H4 (cell line): ENCODE data around the gene ABHD17B. TPM values are rescaled to one million over a fixed set of nuclear protein-coding genes. Genes with fewer than 3 reads are reported as not detected.

Experiments used
- DNase-seq: peaks from one replicate; pipeline ENCODE4 v3.0.0-alpha.2; 2015; ENCODE audit warnings: low spot score
- total RNA-seq: library from RNA; depleted of rRNA; stranded (reverse); fragments of >200 nt; shearing (Covaris generic); gene quantifications from 2 replicates; pipeline ENCODE4 v1.2.3, GENCODE V29; 2014; rRNA removed

The ABHD17B gene
- total RNA-seq, 1 experiment from 2014 or later: 32.3 TPM

DNA sequence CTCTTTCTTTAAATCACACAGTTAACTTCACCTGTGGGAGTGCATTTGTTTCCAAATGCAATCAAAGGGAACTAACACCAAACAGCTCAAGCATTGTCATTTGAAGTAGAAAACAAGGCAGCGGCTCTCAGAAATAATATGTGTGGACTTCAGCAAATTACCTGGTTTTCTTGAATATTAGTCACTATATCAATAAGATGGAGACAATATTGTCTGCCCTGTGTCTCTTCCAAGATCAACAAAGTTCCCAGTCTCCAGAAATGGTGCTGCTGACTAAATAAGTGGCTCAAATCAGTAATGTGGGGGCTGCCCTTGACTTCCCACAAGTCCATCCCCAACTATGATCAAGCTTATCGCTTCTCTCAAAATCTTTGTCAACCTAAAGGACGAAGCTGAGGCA, 89.6 kb downstream of the ABHD17B start:
- no peak for DNase-seq

DNA sequence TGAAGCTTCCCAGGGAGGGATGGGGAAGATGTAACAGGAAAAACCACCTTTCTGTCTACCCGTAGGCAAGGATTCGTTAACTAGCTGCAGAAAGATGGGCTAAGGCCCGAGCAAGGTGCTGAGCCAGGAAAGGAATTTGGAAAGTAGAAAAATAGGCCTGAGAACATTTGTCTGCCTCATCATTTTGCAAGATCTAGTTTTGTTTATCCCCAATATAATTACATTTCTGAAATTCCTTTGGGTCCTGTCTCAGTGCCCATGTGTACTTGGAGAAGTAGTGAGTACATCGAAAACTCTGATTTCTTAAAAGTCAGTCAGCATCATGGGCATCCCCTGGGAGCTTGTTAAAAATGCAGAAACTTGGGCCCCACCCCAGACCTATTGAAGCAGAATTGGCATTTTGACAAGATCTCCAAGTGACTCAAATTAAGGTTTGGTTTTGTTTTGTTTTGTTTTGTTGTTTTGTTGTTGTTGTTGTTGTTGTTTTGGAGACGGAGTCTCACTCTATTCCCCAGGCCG, 90.5 kb downstream of the ABHD17B start:
- DNase-seq: no peak

DNA sequence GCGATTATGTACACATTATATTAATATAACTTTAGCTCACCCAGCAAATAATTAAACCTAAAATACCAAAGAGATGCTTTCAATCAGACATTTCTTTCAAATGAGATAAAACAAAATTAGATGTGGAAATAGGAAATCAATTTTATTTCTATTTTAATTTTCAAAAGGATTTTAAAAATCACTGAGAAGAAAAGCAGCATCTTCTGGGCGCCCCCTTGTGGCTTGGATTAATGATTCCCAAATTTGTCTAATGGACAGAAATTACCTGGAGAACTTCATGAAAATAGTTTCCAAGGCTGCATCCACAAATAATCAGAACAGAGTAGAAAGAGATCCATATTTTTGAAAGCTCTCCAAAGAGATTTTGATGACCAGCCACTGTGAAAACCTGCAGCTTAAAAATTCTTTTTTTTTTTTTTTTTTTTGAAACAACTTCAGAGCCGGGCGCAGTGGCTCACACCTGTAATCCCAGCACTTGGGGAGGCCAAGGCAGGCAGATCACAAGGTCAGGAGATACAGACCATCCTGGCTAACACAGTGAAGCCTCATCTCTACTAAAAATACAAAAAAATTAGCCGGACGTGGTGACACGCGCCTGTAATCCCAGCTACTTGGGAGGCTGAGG, 91.8 kb downstream of the ABHD17B start:
- DNase-seq: no peak

DNA sequence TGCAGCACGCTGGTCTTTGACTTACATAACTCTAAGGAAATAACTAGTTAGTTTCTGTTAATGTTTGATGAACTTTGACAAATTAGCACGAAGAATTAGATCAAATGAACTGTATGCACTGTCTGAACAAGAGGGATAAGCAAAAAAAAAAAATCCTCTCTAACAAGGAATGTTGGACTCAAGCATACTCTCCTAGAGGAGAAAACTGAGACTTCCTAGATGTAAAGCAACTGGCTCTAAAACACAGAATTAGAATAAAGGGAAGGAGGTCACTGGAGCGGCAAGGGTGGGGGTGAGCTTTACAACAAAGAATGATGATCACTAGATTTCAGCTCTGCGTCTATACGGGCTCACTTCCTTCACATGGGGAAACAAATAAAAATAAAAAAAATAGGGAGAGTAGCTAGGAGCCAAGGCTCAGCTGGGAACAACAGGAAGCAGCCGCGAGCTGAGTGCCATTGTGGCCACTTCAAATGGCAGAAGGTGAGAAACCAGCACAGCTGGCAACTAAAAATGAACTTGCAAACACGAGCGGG, 94.0 kb downstream of the ABHD17B start:
- DNase-seq: no peak

Other genes with a start within 250 kb of the ABHD17B start
- gene CEMIP2, start 142.7 kb downstream of the ABHD17B start, total RNA-seq: 27.5 and 33.4 TPM in 2 replicates
- 10.8 and 16.6 TPM in 2 replicates for gene C9orf85, start 446 bp upstream of the ABHD17B start, total RNA-seq
- 0.31 TPM in 1 of 2 replicates, not detected in the other for gene C9orf57, start 149.4 kb upstream of the ABHD17B start, total RNA-seq
- 3.7 and 4.4 TPM in 2 replicates for gene GDA, start 238.2 kb upstream of the ABHD17B start, total RNA-seq